NCI-H1436 (cell line): ENCODE measurements around the gene ITGBL1.

ENCODE experiments used
- DNase-seq: peaks from one replicate; lab custom pipeline; 2025; lab: John Stamatoyannopoulos, UW

Gene ITGBL1

DNA sequence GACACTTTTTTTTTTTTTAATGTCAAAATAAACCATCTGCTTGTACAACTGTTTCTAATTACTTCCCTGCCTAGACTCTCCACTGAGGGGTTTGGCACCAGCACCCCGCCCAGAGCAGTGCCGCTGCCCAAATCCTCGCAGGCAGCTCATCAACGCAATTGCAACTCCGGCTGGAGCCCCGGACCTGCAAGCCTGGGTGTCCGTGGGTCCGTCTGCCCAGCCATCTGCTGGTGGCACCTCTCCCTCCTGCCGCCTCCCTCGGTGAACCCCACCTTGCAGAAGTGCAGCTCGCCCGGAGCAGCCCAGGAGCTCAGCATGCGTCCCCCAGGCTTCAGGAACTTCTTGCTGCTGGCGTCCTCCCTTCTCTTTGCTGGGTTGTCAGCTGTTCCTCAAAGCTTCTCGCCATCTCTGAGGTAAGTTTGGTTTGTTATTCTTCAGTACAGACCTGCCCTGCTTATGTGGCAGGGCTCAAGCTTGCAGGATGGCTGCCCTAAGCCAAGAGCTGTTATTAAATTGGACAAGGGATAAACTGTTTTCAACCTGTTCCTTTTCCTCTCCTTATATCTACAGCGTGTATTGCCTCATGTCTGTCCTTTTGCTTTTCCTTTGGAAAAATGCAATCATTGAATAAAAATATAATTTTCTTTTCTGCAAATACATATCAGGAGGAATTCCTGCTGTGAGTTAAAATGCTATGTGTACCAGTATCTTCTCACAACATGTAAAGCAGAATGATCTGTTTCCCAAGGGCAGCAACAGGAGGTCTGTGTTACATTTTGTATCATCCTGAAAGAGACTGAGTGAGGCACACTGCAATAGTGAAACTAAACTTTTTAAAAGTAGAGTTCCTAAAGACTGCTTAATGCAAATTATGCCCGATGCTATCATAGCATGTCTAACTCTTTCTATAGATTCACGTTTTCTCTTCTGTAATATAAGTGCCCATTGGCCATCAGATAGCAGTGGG lies at the start of gene ITGBL1:
Gene ITGBL1, plus strand, starts transcription at position 157 of the 967 bp plus-strand sequence. Its CDS starts 159 bp downstream, at position 316.
- no peak for DNase-seq

- no peak for DNase-seq
Observed at GRCh38 chr13:101406791-101407190, 45.7 kb upstream of the ITGBL1 start.

DNA sequence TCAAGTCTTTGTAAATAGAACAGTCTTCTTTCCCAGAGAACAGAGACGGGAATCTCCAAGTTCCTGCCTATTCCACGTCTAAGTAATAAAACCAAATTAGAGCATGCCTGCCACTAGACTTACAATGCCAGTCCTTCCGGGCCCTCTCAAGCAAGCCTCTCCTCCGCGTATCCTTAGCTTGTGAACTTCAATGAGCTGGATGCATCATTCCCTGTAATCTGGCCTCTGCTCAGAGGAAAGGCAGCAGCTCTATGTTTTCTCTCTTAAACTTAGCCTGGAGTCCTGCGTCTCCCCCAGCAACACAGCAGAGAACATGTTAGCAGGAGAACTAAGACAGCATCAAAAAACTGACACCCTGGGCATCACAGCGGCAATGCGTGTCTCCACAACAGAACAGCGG lies 44.3 kb upstream of the ITGBL1 start:
- no peak for DNase-seq

GRCh38 chr13:101408992-101409656 lies 43.4 kb upstream of the ITGBL1 start:
- DNase-seq = no peak

- DNase-seq = no peak
Observed at GRCh38 chr13:101412076-101412475, 40.4 kb upstream of the ITGBL1 start.

- peak; percentile 7 for DNase-seq
Observed at GRCh38 chr13:101415358-101416174, 36.9 kb upstream of the ITGBL1 start.

DNA sequence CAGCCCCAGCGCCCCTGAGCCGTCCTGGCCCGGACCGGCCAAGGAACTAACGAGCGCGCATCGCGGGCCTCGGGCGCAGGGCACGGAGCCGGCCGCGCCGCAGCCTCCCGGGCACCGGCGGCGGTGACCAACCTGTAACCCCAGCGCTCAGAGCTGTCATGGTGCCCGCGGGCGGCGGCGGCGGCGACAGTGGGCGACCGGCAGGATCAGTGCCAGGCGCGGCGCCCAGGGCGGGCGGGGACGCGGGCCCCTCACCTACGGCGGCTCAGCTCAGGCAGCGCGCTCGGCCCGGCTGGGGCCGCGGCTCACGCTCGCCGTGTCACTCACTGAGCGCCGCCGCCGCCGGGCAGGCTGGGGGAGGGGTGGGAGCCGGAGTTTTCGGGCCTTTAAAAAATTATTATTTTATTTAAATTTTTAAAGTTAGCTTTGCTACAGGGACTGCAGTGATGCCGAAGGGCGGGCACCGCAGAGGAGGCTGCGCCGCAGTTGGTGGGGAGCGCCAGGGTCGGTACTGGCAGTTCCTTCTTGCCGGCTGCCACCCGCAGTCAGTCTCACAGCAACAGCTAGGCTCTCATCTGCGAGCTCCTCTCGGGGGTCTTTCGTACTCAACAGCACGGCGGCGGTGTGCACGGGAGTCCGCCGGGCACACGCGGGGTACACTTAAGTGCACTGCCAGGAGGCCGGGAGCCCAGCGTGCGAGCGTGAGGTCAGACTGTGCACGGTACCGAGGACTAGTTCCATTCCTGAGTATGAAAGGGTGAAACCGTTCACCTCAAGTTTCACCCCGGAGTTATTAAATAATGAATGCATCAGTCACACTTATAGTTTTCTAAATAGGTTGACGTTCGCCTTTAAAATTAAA lies 36.1 kb upstream of the ITGBL1 start, which contains the start of gene NALCN:
Gene NALCN, minus strand, starts transcription at position 328 of the 862 bp plus-strand sequence. CDS start 17,382 bp downstream, outside the sequence.
- DNase-seq = peak; percentile 15

DNA sequence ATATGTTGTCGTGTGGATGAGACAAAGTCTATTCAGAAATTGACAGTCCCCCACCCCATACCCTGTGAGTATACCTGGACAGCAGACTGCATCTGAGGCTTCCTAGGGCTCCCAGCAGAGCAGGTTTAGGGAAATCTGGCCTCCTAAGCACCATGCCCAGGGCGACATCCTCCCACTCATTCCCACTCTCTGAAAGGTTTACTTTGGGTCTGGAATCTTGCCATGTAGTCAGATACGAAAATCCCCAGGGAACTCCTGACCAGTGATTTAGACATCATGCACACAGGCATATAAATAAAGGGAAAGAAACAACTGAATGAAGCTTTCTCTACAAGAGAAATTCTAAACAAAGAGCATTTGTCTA lies 35.5 kb upstream of the ITGBL1 start:
- DNase-seq = no peak

- DNase-seq = no peak
Observed at GRCh38 chr13:101417501-101417900, 35.0 kb upstream of the ITGBL1 start.

DNA sequence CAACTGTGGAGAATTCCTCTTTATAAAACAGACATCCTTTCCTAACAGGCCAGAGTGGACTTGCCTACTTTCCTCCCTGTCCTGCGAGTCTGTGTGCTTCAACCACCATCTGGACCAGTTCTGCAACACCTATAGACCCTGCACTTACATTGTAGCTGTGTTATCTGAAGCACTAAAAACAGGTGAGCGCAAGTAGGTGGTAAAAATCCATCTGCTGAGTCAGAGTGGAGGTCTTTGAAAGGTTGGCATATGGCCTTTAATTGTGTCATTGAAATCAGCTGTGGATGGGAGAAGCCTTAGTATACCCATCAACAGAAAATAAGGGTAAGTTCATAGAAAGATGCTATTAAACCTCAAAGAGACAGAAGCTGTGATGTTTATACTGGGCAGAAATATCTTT lies 28.6 kb upstream of the ITGBL1 start:
- DNase-seq = no peak

- no peak for DNase-seq
Observed at GRCh38 chr13:101424381-101425155, 27.9 kb upstream of the ITGBL1 start.

DNA sequence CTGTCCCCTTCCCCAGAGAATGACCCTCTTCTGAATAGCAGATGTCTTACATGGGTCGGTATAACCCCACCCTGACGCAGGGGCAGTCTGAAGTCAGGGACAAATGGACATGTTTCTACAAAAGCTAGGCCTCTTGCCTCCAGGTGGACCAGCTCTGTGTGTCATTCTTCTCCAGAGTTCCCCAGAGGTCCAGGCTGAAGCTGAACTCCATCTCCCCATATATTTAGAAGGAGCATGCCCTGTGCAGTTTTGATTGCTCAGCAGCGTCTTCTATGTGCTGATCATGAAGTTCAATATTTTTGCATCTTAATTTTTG lies 27.4 kb upstream of the ITGBL1 start:
- DNase-seq = no peak

- no peak for DNase-seq
Observed at GRCh38 chr13:101425623-101426022, 26.9 kb upstream of the ITGBL1 start.

DNA sequence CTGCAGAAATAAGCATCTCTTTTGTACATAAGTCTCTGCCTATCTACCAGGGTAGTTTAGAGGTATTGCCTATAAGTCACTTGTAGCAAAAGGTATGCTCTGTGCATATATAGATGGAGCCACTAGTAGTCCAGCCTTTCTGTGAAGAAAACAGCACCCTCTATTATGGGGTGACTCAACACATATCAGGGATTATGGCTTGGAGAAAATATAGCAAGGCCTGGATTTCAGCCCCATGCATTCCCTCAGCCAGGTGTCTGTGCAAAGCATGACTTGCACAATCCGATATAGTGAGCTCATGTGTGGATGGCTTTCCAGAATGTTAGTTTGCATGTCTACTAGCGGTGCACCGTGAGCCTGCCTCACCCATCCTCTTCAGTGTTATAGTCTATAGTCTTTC lies 22.7 kb upstream of the ITGBL1 start:
- no peak for DNase-seq

- no peak for DNase-seq
Observed at GRCh38 chr13:101433895-101434294, 18.6 kb upstream of the ITGBL1 start.

- no peak for DNase-seq
Observed at GRCh38 chr13:101434486-101434885, 18.0 kb upstream of the ITGBL1 start.

GRCh38 chr13:101447852-101448251 lies 4.6 kb upstream of the ITGBL1 start:
- DNase-seq = no peak

DNA sequence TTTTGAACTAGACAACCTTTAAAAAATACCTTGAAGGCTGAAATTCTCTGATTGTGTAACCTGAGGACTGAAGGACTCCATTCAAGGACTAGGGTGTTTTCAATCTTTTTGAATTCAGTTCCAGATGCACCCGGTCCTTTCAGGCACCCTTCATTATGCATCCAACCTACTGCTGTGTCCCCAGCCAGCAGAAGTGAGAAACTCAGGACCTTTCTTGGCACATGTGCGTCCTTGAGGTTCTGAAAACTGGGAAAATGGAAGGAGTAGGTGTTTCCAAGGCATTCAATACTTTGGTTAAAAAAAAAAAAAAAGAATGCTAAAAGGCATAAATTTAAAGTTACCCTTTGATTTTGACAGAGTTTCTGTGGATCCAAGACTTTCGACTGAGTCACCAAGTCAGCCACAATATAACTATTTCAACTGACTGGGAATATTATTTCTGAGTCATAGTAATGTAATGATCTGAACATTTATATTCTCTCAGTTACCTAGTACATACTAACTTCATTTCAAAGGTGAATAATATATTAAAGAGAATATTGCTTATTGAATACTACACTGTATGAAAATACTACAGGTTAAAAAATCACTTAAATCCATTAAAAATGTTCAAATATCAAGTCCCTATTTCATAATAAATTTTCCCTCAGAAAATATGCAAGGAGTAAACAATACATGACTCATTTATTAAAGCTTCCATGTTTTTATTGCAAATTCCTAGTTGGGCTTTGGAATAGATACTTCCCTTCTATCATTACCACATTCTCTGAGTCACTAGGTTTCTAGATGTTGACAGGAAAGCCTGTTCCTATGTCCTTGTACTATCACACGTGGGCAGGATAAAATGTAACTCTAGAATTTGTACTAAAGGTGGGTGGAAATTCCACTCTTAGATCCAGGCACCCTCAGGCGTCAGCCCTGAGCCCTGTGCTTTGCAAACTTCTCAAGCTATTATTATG lies 2.4 kb upstream of the ITGBL1 start:
- no peak for DNase-seq

GRCh38 chr13:101450749-101451130 lies 1.7 kb upstream of the ITGBL1 start:
- DNase-seq = no peak

DNA sequence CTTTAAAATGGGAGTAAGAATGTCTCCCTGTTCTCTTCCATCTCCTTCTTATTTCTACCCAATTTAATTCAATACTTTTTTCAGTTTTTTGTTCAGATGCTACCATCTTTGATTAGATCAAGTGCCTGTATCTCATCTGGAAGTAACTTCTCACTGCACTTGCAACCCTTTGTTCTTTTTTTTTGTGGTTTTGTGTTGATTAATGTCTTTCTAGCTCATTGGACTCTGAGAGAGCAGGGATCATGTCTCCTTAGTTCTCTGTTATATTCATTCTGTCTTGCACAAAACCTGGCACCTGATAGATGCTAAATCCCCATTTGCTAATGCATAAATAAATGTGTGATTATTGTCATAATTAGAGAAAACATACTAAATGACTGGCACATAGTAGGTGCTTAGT lies 834 bp upstream of the ITGBL1 start:
- no peak for DNase-seq
